Astrocyte of the spinal cord (primary cell): ENCODE measurements around the gene TIAL1.

Experiments
- DNase-seq: peaks from one replicate; pipeline ENCODE4 v3.0.0; 2011; ENCODE audit warnings: low read depth, low spot score
- H3K4me3 ChIP-seq: 2 replicates; pipeline ENCODE4 v1.5.1; 2011; ENCODE audit warnings: low read depth, mild to moderate bottlenecking, low read length, moderate library complexity
- in situ Hi-C: cut with HindIII; loops from 2 replicates; pipeline ENCODE4 v1.10.0; 2017; ENCODE audit warnings: low sequenced_read_pairs
- TF ChIP-seq, protein P1 (sequence below): IDR thresholded peaks from 2 replicates; pipeline ENCODE4 v1.5.1; 2012; ENCODE audit warnings: low read depth, mild to moderate bottlenecking, low read length, inconsistent platforms

TIAL1 gene

GRCh38 chr10:119596537-119597404, at the start of gene TIAL1:
Gene TIAL1 (minus strand): TSS chr10:119596964. CDS start chr10:119596465, 499 bp downstream.
- DNase-seq = peak; percentile 100
- in situ Hi-C loops = no loop called here

GRCh38 chr10:119644994-119645393, 48.2 kb upstream of the TIAL1 start:
- TF ChIP-seq, protein P1, sequence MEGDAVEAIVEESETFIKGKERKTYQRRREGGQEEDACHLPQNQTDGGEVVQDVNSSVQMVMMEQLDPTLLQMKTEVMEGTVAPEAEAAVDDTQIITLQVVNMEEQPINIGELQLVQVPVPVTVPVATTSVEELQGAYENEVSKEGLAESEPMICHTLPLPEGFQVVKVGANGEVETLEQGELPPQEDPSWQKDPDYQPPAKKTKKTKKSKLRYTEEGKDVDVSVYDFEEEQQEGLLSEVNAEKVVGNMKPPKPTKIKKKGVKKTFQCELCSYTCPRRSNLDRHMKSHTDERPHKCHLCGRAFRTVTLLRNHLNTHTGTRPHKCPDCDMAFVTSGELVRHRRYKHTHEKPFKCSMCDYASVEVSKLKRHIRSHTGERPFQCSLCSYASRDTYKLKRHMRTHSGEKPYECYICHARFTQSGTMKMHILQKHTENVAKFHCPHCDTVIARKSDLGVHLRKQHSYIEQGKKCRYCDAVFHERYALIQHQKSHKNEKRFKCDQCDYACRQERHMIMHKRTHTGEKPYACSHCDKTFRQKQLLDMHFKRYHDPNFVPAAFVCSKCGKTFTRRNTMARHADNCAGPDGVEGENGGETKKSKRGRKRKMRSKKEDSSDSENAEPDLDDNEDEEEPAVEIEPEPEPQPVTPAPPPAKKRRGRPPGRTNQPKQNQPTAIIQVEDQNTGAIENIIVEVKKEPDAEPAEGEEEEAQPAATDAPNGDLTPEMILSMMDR = no peak
- in situ Hi-C loops = no loop called here
- no peak for DNase-seq

More at GRCh38 chr10:119596537-119597404, at the start of gene TIAL1:
- TF ChIP-seq, protein P1 = no peak
- peak within 1 kb of the TSS; percentile 90 for H3K4me3 ChIP-seq

GRCh38 chr10:119644205-119644814, 47.5 kb upstream of the TIAL1 start:
- in situ Hi-C loops = no loop called here
- DNase-seq = no peak
- no peak overlapping the region for H3K4me3 ChIP-seq
- TF ChIP-seq, protein P1 = peak; percentile 14

More at GRCh38 chr10:119644994-119645393, 48.2 kb upstream of the TIAL1 start:
- no peak overlapping the region for H3K4me3 ChIP-seq

GRCh38 chr10:119643306-119644204, 46.8 kb upstream of the TIAL1 start:
- in situ Hi-C loops = no loop called here
- no peak overlapping the region for H3K4me3 ChIP-seq
- TF ChIP-seq, protein P1 = no peak
- peak; percentile 73 for DNase-seq

DNA sequence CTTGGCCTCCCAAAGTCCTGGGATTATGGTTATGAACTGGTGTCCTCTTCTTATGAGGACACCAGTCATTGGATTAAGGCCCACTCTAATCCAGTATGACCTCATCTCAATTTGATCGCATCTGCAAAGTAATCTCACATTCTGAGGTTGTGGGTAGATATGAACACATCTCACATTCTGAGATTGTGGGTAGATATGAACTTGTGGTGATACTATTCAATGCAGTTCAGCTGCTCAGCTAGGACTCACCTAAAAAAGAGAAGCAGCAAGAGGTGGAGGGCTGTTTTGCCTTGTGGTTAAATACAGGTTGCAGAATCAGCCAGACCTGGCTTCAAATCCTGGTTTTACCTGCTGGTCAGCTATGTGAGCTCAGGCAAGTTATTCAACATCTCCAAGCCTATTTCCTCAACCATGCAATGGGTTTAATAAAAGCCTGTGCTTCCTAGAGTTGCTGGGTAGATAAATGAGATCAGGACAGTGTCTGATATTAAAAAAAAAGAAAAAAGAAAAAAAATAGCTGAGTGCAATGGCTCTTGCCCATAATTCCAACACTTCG, 45.9 kb upstream of the TIAL1 start:
- in situ Hi-C loops = no loop called here
- TF ChIP-seq, protein P1 = no peak
- no peak for DNase-seq
- no peak overlapping the region for H3K4me3 ChIP-seq
